GM21723 (cell line): Measurements from ENCODE around the gene LMTK3.
A peak's percentile ranks its signal among the peaks of the same experiment; 100 is the strongest.

ENCODE experiments used
- ATAC-seq: cut with Tn5 transposase; IDR thresholded peaks from one replicate; pipeline ENCODE4 v1.9.1; 2021; ENCODE audit warnings: mild to moderate bottlenecking, moderate library complexity; ENCODE audit not compliant: unreplicated experiment

The LMTK3 gene

GRCh38 chr19:48475369-48476068 lies 36.1 kb downstream of the LMTK3 start:
- no peak for ATAC-seq

GRCh38 chr19:48474084-48474592 lies 37.5 kb downstream of the LMTK3 start:
- ATAC-seq: no peak

GRCh38 chr19:48473161-48473966 lies 38.3 kb downstream of the LMTK3 start:
- ATAC-seq: no peak

DNA sequence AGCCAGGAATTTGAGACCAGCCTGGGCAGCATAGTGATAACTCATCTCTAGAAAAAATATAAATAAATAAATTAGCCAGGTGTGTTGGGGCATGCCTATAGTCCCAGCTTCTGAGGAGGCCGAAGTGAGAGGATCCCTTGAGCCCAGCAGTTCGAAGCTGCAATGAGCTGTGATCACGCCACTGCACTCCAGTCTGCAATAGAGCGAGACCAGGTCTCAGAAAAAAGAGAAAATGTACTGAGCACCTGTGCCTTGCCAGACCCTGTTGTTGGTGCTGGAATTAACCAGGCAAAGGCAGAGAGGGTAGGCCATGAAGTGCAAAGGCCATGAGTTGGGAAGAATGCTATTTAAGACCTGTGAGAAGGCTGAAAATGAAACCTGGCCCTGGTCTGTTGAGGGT lies 39.8 kb downstream of the LMTK3 start:
- ATAC-seq: no peak

DNA sequence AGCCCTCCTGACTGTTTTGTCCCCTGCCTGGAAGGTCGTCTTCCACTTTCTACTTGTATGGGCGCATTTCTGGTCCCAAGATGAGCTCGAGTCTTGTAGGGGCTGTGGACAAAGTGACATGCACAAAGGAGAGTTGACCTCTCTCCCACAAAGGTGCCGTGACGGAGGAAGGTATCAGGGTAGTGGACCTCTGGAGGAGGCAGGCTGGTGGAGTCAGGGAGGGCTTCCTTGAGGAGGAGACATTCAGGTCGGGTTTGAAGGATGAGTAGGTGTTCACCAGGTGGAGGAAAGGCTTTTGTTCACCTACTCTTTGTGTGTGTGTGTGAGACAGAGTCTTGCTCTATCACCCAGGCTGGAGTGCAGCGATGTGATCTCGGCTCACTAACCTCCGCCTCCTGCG lies 40.8 kb downstream of the LMTK3 start:
- ATAC-seq: no peak

DNA sequence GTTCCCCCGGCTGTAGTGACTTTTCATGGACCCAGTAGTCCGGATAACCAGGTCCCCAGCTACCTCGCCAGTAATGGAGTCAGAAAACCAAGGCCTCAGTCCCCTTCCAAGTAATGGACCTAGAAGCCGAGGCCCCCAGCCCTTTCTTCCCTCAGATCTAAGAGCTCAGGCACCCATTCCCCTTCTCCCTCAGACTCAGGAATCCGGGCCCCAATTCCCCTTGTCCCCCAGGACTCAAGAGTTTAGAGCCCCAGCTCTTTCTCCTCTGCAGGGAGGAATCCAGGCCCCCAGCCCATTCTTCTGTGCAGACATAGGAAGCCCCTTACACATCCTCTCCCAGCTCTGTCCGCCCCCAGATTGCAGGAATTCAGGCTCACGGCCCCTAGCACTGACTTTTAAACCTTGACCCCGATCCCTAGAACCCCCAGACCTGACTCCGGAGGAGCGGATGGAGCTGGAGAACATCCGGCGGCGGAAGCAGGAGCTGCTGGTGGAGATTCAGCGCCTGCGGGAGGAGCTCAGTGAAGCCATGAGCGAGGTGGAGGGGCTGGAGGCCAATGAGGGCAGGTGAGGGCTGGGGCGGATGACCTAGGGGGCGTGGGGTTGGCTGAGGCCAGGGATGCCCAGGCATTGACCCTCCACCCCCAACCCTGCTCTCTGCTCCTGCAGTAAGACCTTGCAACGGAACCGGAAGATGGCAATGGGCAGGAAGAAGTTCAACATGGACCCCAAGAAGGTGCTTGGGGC lies 41.5 kb downstream of the LMTK3 start:
- ATAC-seq: no peak

DNA sequence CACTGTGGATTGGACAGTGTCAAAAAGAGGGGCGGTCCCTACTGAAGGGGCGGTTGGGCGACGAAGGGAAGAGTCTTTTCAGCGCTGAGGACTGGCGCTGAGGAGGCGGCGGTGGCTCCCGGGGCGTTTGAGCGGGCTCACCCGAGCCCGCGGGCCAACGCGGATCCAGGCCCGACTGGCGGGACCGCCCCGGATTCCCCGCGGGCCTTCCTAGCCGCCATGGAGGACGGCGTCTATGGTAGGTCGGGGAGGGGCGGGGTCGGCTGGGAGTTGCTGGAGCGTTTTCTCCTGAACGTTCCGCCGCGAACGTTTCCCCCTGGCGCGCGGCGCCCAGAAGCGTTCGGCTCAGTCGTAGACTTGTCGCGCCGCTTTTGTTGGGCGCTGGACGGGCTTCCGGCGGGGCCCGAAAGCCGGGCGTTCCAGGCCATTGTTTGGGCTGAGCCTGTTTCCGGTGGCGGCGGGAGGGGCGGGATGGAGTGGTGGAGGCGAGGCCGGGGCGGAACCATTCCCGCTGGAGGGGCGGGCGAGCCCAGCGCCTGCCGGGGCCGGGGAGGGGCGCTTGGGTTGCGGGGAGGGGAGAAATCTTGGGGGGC lies 42.2 kb downstream of the LMTK3 start, which contains the start of gene CYTH2:
TSS of gene CYTH2 (plus strand) at position 81 of the 593 bp plus-strand sequence. CDS start at position 220, 139 bp downstream.
- ATAC-seq: peak; percentile 17

DNA sequence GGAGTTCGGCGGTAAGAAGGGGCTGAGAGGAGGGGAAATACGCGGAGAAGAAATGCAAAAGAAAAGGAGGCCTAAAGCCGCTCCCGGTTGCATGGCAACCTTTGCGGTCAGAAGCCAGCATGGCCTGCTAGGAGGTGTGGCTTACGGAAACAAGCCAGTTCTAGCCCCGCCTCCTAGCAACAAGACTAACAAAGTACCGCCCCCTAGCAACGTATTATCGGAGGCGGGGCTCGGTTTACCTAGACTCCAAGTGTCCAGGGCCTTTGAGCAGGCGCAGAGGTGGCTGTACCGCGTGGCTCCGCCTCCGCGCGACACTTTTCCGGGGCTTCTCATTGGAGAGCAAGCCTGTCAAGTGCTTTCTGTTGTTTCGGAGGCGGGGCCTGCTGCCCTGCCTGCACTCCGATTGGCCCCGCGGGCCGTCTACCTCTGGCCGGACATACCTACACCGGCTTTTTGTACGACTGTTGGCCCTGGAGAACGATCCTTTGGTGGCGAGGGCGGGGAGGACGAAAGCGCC lies 42.8 kb downstream of the LMTK3 start:
- peak; percentile 88 for ATAC-seq

- ATAC-seq: no peak
These were observed 44.9 kb downstream of the LMTK3 start for GRCh38 chr19:48466561-48467325.

DNA sequence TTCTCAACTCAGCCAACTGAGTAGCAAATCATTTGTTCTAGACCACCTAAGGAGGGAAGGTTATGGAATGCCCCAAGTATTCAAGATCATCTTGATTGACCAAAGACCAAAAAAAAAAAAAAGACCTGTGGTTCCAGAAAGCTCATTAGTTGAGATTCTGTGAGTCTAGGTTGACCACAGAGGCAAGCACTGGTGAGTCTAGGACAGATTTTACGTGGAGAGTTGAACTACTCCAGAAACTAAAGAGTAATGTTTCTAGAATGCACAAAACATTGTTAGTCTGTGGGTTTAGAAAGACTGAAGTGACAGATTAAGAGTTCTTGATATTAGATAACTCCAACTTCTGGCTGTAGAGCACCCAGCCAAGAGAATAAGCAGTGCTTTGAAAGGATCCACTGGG lies 46.4 kb downstream of the LMTK3 start:
- ATAC-seq: no peak

- ATAC-seq: no peak
These were observed 49.5 kb downstream of the LMTK3 start for GRCh38 chr19:48461982-48462655.

GRCh38 chr19:48461651-48461981 lies 50.0 kb downstream of the LMTK3 start:
- ATAC-seq: no peak

DNA sequence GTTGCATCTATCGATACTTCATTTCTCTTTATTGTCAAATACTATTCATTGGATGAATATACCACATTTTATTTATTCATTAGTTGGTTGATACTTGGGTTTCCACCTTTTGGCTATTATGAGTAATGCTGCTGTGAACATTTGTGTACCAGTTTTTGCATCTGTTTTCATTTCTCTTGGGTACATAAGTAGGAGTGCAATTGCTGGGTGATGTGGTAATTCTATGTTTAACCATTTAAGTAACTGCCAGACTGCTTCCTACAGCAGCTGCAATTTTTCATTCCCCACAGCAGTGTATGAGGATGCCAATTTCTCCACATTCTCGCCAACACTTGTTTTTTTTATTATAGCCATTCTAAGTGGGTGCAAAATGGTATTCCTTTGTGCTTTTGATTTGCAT lies 53.6 kb downstream of the LMTK3 start:
- ATAC-seq: no peak

GRCh38 chr19:48456864-48457263 lies 54.8 kb downstream of the LMTK3 start:
- ATAC-seq: no peak

GRCh38 chr19:48455908-48456562 lies 55.6 kb downstream of the LMTK3 start:
- no peak for ATAC-seq

DNA sequence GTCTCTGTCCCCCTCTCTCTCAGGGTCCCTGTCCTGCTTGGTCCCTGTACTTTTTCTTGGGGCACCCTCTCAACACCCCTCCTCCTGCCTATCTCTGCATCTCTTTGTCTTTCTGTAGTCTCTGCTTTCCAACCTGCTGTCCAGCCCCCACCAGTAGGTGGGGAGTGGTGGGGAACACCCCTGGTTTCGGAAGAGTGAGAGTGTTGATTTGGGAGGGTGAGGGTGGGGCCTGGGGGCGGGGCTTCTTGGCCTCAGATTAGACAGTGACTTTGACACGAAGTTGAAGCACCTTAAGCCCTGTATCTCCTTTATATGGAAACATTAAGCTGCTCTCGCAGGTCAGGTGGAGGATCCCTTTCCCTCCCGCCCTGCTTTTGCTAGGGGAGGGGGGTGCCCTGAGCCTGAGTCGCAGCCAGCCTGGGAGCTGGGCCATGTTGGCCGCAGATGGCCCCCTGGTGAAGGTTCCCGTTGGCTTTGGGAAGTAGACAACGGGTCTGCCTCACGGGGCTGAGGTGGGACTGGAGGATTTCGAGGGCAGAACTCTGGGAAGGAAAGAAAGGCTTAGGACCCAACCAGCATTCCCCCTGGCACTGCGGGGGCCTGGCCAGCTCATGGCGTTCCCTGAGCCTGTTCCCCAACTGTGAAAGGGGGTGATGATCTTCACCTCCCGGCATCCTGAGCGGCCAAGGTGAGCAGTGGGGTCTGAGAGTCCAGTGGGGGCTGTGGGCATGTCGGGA lies 56.3 kb downstream of the LMTK3 start, which contains the start of gene KCNJ14:
TSS of gene KCNJ14 (plus strand) at position 404 of the 737 bp plus-strand sequence. CDS start 6,151 bp downstream, outside the sequence.
- ATAC-seq: no peak

GRCh38 chr19:48454150-48454730 lies 57.4 kb downstream of the LMTK3 start:
- ATAC-seq: no peak
